ENCODE results near the gene SDC4. TPM values are rescaled to one million over a fixed set of nuclear protein-coding genes. Genes with fewer than 3 reads are reported as not detected.

SDC4 gene
- total RNA-seq, 3 donors from 2014 or later, result 114 to 145 (median 122) TPM

GRCh38 chr20:45340236-45340847 lies 7.9 kb downstream of the SDC4 start:
- no peak overlapping the region for H3K4me3 ChIP-seq
- H3K9me3 ChIP-seq, result no peaks in the 10 kb centered on the region
- intact Hi-C loops (cut with DNase I, micrococcal nuclease), result no loop called here
- ATAC-seq, result no peak
- no peak for TF ChIP-seq CTCF (IDR thresholded peaks at IDR 0.05)
- DNase-seq, result no peak
- peaks cover 87% of the 10 kb centered on the region for H3K4me1 ChIP-seq (ENCODE audit: low read depth)
- H3K36me3 ChIP-seq (ENCODE audit: low read depth), result no peaks in the 10 kb centered on the region

- Histone ChIP-seq H3K36me3 (ENCODE audit: low read depth) (no peaks in the 10 kb centered on the region), H3K4me1 (ENCODE audit: low read depth) (peaks cover 83% of the 10 kb centered on the region), H3K4me3 (no peak overlapping the region), H3K9me3 (no peaks in the 10 kb centered on the region)
- DNase-seq, result no peak
- TF ChIP-seq CTCF (IDR thresholded peaks at IDR 0.05), result no peak
- intact Hi-C loops (cut with DNase I, micrococcal nuclease), result no loop called here
- no peak for ATAC-seq
Observed at GRCh38 chr20:45339799-45340198, 8.4 kb downstream of the SDC4 start.

DNA sequence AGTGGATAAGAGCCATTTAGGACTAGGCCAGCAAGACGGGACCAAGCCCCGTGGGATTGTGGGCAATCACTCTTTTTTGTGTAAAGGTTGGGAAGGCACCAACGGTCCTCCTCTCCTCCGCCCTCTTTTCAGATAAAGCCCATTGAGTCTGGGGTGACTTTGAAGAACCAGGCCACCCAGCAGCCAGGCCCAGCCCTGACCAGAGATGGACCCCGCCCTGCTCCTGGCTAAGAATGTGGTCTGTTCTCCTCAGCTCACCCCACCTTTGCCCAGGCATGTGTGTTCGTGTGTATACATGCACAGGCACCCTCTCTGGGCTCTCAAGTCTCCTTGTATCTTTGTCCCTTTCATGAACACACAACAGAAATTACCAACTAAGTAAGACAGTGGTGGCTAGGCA lies 9.1 kb downstream of the SDC4 start:
- Histone ChIP-seq H3K9me3 (no peaks in the 10 kb centered on the region), H3K4me3 (no peak overlapping the region), H3K36me3 (ENCODE audit: low read depth) (no peaks in the 10 kb centered on the region), H3K4me1 (ENCODE audit: low read depth) (peaks cover 75% of the 10 kb centered on the region)
- TF ChIP-seq CTCF (IDR thresholded peaks at IDR 0.05), result no peak
- ATAC-seq (no peak), DNase-seq (peak in 2 of 3 donors; percentile 57 to 58)
- intact Hi-C loops (cut with DNase I, micrococcal nuclease), result no loop called here

DNA sequence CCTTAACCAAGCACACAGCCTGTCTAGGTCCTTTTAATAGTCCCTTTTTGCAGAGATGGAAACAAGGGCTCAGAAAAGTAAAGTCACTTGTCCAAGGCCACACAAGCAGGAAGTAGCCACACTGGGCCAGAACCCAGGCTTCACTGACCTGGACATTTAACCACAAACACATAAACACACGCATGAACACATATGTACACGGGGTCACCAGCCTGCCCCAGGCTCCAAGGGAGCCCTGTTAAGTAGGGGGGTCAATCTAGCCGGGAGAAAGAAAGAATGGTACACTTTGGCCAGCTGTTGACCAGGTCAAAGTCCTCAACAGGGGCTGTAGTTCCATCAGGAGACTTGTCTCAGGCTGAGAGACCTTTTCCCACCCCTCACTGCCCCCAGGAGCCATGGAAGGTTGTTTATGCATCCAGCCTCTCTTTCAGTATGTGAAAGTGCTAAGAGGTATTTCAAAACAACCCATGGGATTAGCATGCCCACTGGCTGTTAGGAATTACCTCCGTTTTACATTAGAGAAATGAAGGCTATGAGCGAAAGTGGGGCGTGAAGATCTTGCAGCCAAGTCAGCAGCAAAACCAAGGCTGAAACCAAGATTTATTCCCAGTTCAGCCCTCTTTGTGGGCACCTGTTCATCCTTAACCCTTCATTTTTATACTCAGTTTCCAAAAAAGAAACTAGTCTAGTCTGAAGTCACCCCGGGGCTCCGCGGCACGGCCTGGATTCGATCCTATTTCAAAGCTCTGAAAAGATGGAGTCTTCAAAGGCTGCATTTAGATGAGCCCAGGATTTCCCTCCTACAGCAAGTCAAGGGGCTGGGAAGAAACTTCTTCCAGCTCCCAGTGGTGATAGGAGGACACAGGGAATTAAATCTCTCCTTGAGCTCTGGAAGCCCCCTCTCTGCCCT lies 9.8 kb downstream of the SDC4 start:
- Histone ChIP-seq H3K9me3 (no peaks in the 10 kb centered on the region), H3K4me3 (no peak overlapping the region), H3K36me3 (ENCODE audit: low read depth) (no peaks in the 10 kb centered on the region), H3K4me1 (ENCODE audit: low read depth) (peaks cover 68% of the 10 kb centered on the region)
- intact Hi-C loops (cut with DNase I, micrococcal nuclease), result no loop called here
- no peak for DNase-seq
- ATAC-seq, result no peak
- no peak for TF ChIP-seq CTCF (IDR thresholded peaks at IDR 0.05)

DNA sequence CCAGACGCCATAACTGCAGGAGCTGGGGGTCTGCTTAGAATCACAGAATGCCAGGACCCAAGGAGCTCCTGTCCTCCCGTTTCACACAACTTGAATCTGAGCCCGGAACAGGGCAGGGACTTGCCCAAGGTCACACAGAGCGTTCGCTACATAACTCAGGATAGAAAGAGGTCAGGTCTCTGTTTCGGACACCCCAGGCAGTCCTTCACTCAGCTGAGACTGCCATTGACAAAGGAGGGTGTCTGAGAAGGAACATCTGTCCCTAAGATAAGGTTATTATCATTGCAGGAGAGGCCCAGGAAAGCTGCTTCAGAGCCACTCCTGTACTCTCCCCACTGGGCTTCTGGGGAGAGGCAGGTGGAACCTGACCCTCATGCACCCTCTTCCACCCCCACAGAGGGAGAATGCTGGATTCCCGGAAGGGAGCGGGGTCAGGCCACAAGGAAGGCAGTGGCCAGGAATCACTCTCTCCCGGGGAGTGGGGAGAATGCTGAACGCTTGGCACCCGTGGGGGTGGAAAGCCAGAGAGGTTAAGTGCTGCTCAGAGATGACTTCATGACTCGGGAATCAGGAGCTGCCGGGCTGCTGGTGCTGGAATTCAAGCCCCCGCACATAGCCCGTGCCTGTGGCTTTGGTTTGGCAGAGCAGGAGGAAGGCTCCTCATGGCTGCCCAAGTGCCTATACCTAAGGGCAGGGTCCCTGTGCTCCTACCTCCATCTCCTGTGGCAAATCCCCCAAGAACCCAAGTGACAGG lies 10.7 kb downstream of the SDC4 start:
- ATAC-seq, result peak; percentile 47

More for the DNA sequence above, 10.7 kb downstream of the SDC4 start:
- no peak overlapping the region for H3K4me3 ChIP-seq
- no peak for TF ChIP-seq CTCF (IDR thresholded peaks at IDR 0.05)
- H3K4me1 ChIP-seq (ENCODE audit: low read depth), result peaks cover 62% of the 10 kb centered on the region
- DNase-seq, result peak in 2 of 3 donors; percentile 65 to 68
- no peaks in the 10 kb centered on the region for H3K9me3 ChIP-seq
- intact Hi-C loops (cut with DNase I, micrococcal nuclease), result no loop called here
- H3K36me3 ChIP-seq (ENCODE audit: low read depth), result no peaks in the 10 kb centered on the region

Data from mucosa of descending colon (tissue), 3 donors.